ENCODE data around the gene OTOR.

Gene OTOR

GRCh38 chr20:16759181-16759563, 11.0 kb downstream of the OTOR start:
- no peak for DNase-seq (ENCODE audit: low read depth in 1 of 2, low spot score in 1 of 2)
- no peak for TF ChIP-seq JUND (IDR thresholded peaks at IDR 0.05; ENCODE audit: low read depth)
- in situ Hi-C loops (cut with HindIII; ENCODE audit: low pct_unique_long_range_greater_than_20kb, low sequenced_read_pairs), result no loop called here

GRCh38 chr20:16760431-16761304, 12.5 kb downstream of the OTOR start:
- in situ Hi-C loops (cut with HindIII; ENCODE audit: low pct_unique_long_range_greater_than_20kb, low sequenced_read_pairs), result no loop called here

GRCh38 chr20:16761305-16761829, 13.2 kb downstream of the OTOR start:
- in situ Hi-C loops (cut with HindIII; ENCODE audit: low pct_unique_long_range_greater_than_20kb, low sequenced_read_pairs), result no loop called here
- TF ChIP-seq JUND (IDR thresholded peaks at IDR 0.05; ENCODE audit: low read depth), result no peak
- DNase-seq (ENCODE audit: low read depth in 1 of 2, low spot score in 1 of 2), result peak; percentile 46 to 91

More at GRCh38 chr20:16760431-16761304, 12.5 kb downstream of the OTOR start:
- TF ChIP-seq JUND (IDR thresholded peaks at IDR 0.05; ENCODE audit: low read depth), result no peak
- peak; percentile 43 to 94 for DNase-seq (ENCODE audit: low read depth in 1 of 2, low spot score in 1 of 2)

- TF ChIP-seq JUND (IDR thresholded peaks at IDR 0.05; ENCODE audit: low read depth), result no peak
- DNase-seq (ENCODE audit: low read depth in 1 of 2, low spot score in 1 of 2), result no peak
- in situ Hi-C loops (cut with HindIII; ENCODE audit: low pct_unique_long_range_greater_than_20kb, low sequenced_read_pairs), result no loop called here
These were observed 16.4 kb downstream of the OTOR start for GRCh38 chr20:16764560-16764959.

- DNase-seq (ENCODE audit: low read depth in 1 of 2, low spot score in 1 of 2), result no peak
- no peak for TF ChIP-seq JUND (IDR thresholded peaks at IDR 0.05; ENCODE audit: low read depth)
- in situ Hi-C loops (cut with HindIII; ENCODE audit: low pct_unique_long_range_greater_than_20kb, low sequenced_read_pairs), result no loop called here
These were observed 23.1 kb downstream of the OTOR start for GRCh38 chr20:16771213-16771612.

- DNase-seq (ENCODE audit: low read depth in 1 of 2, low spot score in 1 of 2), result no peak
These were observed 27.8 kb downstream of the OTOR start for GRCh38 chr20:16775961-16776360.

GRCh38 chr20:16777126-16777525, 29.0 kb downstream of the OTOR start:
- TF ChIP-seq JUND (IDR thresholded peaks at IDR 0.05; ENCODE audit: low read depth), result no peak
- no peak for DNase-seq (ENCODE audit: low read depth in 1 of 2, low spot score in 1 of 2)
- in situ Hi-C loops (cut with HindIII; ENCODE audit: low pct_unique_long_range_greater_than_20kb, low sequenced_read_pairs), result no loop called here

More at GRCh38 chr20:16775961-16776360, 27.8 kb downstream of the OTOR start:
- in situ Hi-C loops (cut with HindIII; ENCODE audit: low pct_unique_long_range_greater_than_20kb, low sequenced_read_pairs), result no loop called here
- TF ChIP-seq JUND (IDR thresholded peaks at IDR 0.05; ENCODE audit: low read depth), result no peak

GRCh38 chr20:16778159-16778558, 30.0 kb downstream of the OTOR start:
- DNase-seq (ENCODE audit: low read depth in 1 of 2, low spot score in 1 of 2), result no peak
- in situ Hi-C loops (cut with HindIII; ENCODE audit: low pct_unique_long_range_greater_than_20kb, low sequenced_read_pairs), result no loop called here
- TF ChIP-seq JUND (IDR thresholded peaks at IDR 0.05; ENCODE audit: low read depth), result no peak

GRCh38 chr20:16781496-16781895, 33.3 kb downstream of the OTOR start:
- no peak for TF ChIP-seq JUND (IDR thresholded peaks at IDR 0.05; ENCODE audit: low read depth)
- DNase-seq (ENCODE audit: low read depth in 1 of 2, low spot score in 1 of 2), result no peak
- in situ Hi-C loops (cut with HindIII; ENCODE audit: low pct_unique_long_range_greater_than_20kb, low sequenced_read_pairs), result no loop called here

GRCh38 chr20:16785226-16785625, 37.1 kb downstream of the OTOR start:
- DNase-seq (ENCODE audit: low read depth in 1 of 2, low spot score in 1 of 2), result no peak
- in situ Hi-C loops (cut with HindIII; ENCODE audit: low pct_unique_long_range_greater_than_20kb, low sequenced_read_pairs), result no loop called here
- no peak for TF ChIP-seq JUND (IDR thresholded peaks at IDR 0.05; ENCODE audit: low read depth)

Measured in T47D (cell line).